Activated CD8-positive, alpha-beta memory T cell treated with anti-CD3 and anti-CD28 coated beads, Interleukin-2, amount 50 U/mL, for 24 hours (primary cell): ENCODE results near the gene MT1G.
"Not testable (repeated sequence)": the region's sequence is repeated elsewhere in the genome, so short reads cannot be mapped to it uniquely, and the experiment has no call there.

Experiments used
- DNase-seq: peaks from one replicate; pipeline ENCODE4 v3.0.0-alpha.2; 2020; ENCODE audit errors: extremely low read depth

Gene MT1G

GRCh38 chr16:56684926-56685590 lies 17.2 kb upstream of the MT1G start:
- DNase-seq, result no peak

- DNase-seq, result no peak
Observed at GRCh38 chr16:56684256-56684925, 16.5 kb upstream of the MT1G start.

GRCh38 chr16:56683424-56684172 lies 15.7 kb upstream of the MT1G start:
- DNase-seq, result no peak

- DNase-seq, result no peak
Observed at GRCh38 chr16:56682703-56683397, 15.0 kb upstream of the MT1G start.

- DNase-seq, result peak; percentile 74
Observed at GRCh38 chr16:56681939-56682702, 14.3 kb upstream of the MT1G start, which contains the start of gene MT1X. Gene MT1X (plus strand): TSS chr16:56682470. CDS start chr16:56682541, 71 bp downstream.

GRCh38 chr16:56679818-56680217 lies 12.0 kb upstream of the MT1G start:
- no peak for DNase-seq

GRCh38 chr16:56679078-56679730 lies 11.3 kb upstream of the MT1G start:
- DNase-seq, result no peak

- DNase-seq, result no peak
Observed at GRCh38 chr16:56677474-56677873, 9.6 kb upstream of the MT1G start.

- no peak for DNase-seq
Observed at GRCh38 chr16:56675685-56676210, 7.9 kb upstream of the MT1G start.

- not testable (repeated sequence) for DNase-seq
Observed at GRCh38 chr16:56674570-56674969, 6.7 kb upstream of the MT1G start.

- no peak for DNase-seq
Observed at GRCh38 chr16:56673921-56674320, 6.1 kb upstream of the MT1G start.

- no peak for DNase-seq
Observed at GRCh38 chr16:56672761-56673536, 5.1 kb upstream of the MT1G start.

- not testable (repeated sequence) for DNase-seq
Observed at GRCh38 chr16:56672171-56672570, 4.3 kb upstream of the MT1G start.

GRCh38 chr16:56671691-56672090 lies 3.8 kb upstream of the MT1G start:
- DNase-seq, result not testable (repeated sequence)

- DNase-seq, result no peak
Observed at GRCh38 chr16:56670620-56670934, 2.7 kb upstream of the MT1G start.

- DNase-seq, result no peak
Observed at GRCh38 chr16:56669840-56670619, 2.2 kb upstream of the MT1G start.

GRCh38 chr16:56669005-56669839 lies 1.4 kb upstream of the MT1G start, which contains the start of gene MT1H:
Gene MT1H (plus strand): TSS chr16:56669814. CDS start chr16:56669885, 71 bp downstream.
- DNase-seq, result no peak
